ENCODE results near the gene LIAS.

Gene LIAS

GRCh38 chr4:39516407-39516966 lies 57.6 kb downstream of the LIAS start:
- DNase-seq (ENCODE audit: low read depth in 2 of 2) = no peak
- no peak overlapping the region for H3K4me3 ChIP-seq (replicated peaks in 1 of 2; ENCODE audit: low read depth in 2 of 2, low read length in 2 of 2)
- TF ChIP-seq CTCF (IDR thresholded peaks at IDR 0.05; ENCODE audit: low read depth, low read length) = no peak

GRCh38 chr4:39518484-39518883 lies 59.6 kb downstream of the LIAS start:
- no peak for TF ChIP-seq CTCF (IDR thresholded peaks at IDR 0.05; ENCODE audit: low read depth, low read length)
- no peak for DNase-seq (ENCODE audit: low read depth in 2 of 2)
- no peak overlapping the region for H3K4me3 ChIP-seq (replicated peaks in 1 of 2; ENCODE audit: low read depth in 2 of 2, low read length in 2 of 2)

GRCh38 chr4:39521253-39521919 lies 62.5 kb downstream of the LIAS start:
- TF ChIP-seq CTCF (IDR thresholded peaks at IDR 0.05; ENCODE audit: low read depth, low read length) = no peak

GRCh38 chr4:39522068-39522467 lies 63.2 kb downstream of the LIAS start:
- TF ChIP-seq CTCF (IDR thresholded peaks at IDR 0.05; ENCODE audit: low read depth, low read length) = no peak
- H3K4me3 ChIP-seq (replicated peaks in 1 of 2; ENCODE audit: low read depth in 2 of 2, low read length in 2 of 2) = no peak overlapping the region
- DNase-seq (ENCODE audit: low read depth in 2 of 2) = no peak

More at GRCh38 chr4:39521253-39521919, 62.5 kb downstream of the LIAS start:
- H3K4me3 ChIP-seq (replicated peaks in 1 of 2; ENCODE audit: low read depth in 2 of 2, low read length in 2 of 2) = no peak overlapping the region
- DNase-seq (ENCODE audit: low read depth in 2 of 2) = peak; percentile 56 to 79

- H3K4me3 ChIP-seq (replicated peaks in 1 of 2; ENCODE audit: low read depth in 2 of 2, low read length in 2 of 2) = no peak overlapping the region
Observed at GRCh38 chr4:39524161-39524957, 65.5 kb downstream of the LIAS start.

More at GRCh38 chr4:39524161-39524957, 65.5 kb downstream of the LIAS start:
- TF ChIP-seq CTCF (IDR thresholded peaks at IDR 0.05; ENCODE audit: low read depth, low read length) = no peak
- no peak for DNase-seq (ENCODE audit: low read depth in 2 of 2)
